Gastroesophageal sphincter (tissue), 4 donors: ENCODE results near the gene BACH2. TPM values are rescaled to one million over a fixed set of nuclear protein-coding genes. Genes with fewer than 3 reads are reported as not detected.
"Not testable (repeated sequence)": the region's sequence is repeated elsewhere in the genome, so short reads cannot be mapped to it uniquely, and the experiment has no call there.

Source experiments
- ATAC-seq: fragments of 150-250 bp; one replicate; pipeline ENCODE4 v1.9.1; 2016; ENCODE audit warnings: mild to moderate bottlenecking, moderate library complexity
- H3K27ac ChIP-seq, 4 donors: fragments of 200-600 bp; sonication (generic) in 3 of 4; 1 replicate in 3 of 4; 2 replicates in 1 of 4; pipeline ENCODE4 v1.5.1; 2016 to 2019
- H3K27me3 ChIP-seq: fragments of 200-600 bp; sonication (generic); one replicate; pipeline ENCODE4 v1.5.1; 2019
- H3K36me3 ChIP-seq, 2 donors: fragments of 200-600 bp; sonication (generic); one replicate each; pipeline ENCODE4 v1.5.1; 2019; ENCODE audit warnings: control low read depth in 1 of 2
- H3K4me1 ChIP-seq, 3 donors: fragments of 200-600 bp; sonication (generic); 1 replicate in 2 of 3; 2 replicates in 1 of 3; pipeline ENCODE4 v1.5.1; 2016 to 2019; ENCODE audit warnings: control low read depth in 2 of 3
- H3K4me3 ChIP-seq, 2 donors: fragments of 200-600 bp; sonication (generic); one replicate each; pipeline ENCODE4 v1.5.1; 2019; ENCODE audit warnings: mild to moderate bottlenecking in 1 of 2, moderate library complexity in 1 of 2
- H3K9me3 ChIP-seq, 3 donors: fragments of 200-600 bp; sonication (generic); one replicate each; pipeline ENCODE4 v1.5.1; 2017 to 2019; ENCODE audit warnings: control low read depth in 2 of 3
- EP300 ChIP-seq: sonication (generic); formaldehyde crosslinking; IDR thresholded peaks from one replicate; pipeline ENCODE4 v1.6.1; 2017; ENCODE audit warnings: antibody characterized with exemption, mild to moderate bottlenecking
- POLR2A ChIP-seq, 2 donors: fragments of 450-650 bp; IDR thresholded peaks; one replicate each; pipeline ENCODE4 v1.6.1; 2017; ENCODE audit warnings: antibody characterized with exemption in 2 of 2, mild to moderate bottlenecking in 2 of 2, moderate library complexity in 1 of 2
- POLR2AphosphoS5 ChIP-seq: sonication (generic); formaldehyde crosslinking; IDR thresholded peaks from one replicate; pipeline ENCODE4 v1.6.1; 2017; ENCODE audit warnings: antibody characterized with exemption
- WGBS, 2 donors: methylation state at CpG; one replicate each; pipeline ENCODE4 v1.1.5; 2018; ENCODE audit warnings: low coverage in 1 of 2; 5-methylcytosine and 5-hydroxymethylcytosine counted together
- total RNA-seq, 4 donors: library from RNA; depleted of rRNA; stranded (reverse); fragments of >200 nt; gene quantifications; one replicate each; pipeline ENCODE4 v1.1.0, GENCODE V29; 2016
- TF ChIP-seq, protein P1 (sequence below), 4 experiments: fragments of 200-600 bp in 2 of 4; fragments of 450-650 bp in 2 of 4; sonication (generic) in 1 of 4; IDR thresholded peaks; one replicate each; pipeline ENCODE4 v1.5.1; 2017 to 2019; ENCODE audit warnings: antibody characterized with exemption in 4 of 4, mild to moderate bottlenecking in 2 of 4, moderate library complexity in 2 of 4

BACH2 gene
- total RNA-seq, 4 donors from 2014 or later: 3.5 to 10.4 (median 3.9) TPM

DNA sequence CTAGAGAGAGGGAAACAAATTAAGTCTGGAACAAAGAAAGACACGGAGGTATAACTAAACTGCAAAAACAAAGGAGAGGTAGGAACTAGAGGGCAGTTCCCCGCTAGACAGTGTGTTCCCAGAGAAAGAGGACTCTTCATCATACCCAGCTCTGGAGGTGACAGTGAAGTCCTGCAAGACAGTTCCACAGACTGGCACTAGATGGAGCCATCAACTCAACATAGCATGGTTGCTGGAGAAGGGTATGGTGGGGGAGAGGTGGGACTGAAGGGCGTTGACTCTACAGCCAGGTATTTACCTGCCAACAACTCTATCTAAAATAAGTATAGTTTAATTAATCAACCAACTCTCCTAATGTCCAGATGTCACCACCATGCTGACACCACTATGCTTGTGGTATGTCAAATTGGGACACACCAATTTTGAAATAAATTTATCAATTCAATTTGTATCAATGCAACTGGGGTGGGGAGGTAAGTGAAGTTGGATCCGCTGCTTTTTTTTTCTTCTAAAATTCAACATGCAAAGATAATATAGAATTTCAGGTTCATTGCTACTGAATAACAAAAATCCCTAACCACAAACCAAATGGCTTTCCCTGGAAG lies 9.7 kb downstream of the BACH2 start:
- TF ChIP-seq, protein P1, sequence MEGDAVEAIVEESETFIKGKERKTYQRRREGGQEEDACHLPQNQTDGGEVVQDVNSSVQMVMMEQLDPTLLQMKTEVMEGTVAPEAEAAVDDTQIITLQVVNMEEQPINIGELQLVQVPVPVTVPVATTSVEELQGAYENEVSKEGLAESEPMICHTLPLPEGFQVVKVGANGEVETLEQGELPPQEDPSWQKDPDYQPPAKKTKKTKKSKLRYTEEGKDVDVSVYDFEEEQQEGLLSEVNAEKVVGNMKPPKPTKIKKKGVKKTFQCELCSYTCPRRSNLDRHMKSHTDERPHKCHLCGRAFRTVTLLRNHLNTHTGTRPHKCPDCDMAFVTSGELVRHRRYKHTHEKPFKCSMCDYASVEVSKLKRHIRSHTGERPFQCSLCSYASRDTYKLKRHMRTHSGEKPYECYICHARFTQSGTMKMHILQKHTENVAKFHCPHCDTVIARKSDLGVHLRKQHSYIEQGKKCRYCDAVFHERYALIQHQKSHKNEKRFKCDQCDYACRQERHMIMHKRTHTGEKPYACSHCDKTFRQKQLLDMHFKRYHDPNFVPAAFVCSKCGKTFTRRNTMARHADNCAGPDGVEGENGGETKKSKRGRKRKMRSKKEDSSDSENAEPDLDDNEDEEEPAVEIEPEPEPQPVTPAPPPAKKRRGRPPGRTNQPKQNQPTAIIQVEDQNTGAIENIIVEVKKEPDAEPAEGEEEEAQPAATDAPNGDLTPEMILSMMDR (IDR thresholded peaks at IDR 0.05): peak in 3 of 4 experiments; percentile 5 to 53 (median 11)
- TF ChIP-seq POLR2AphosphoS5: no peak
- Histone ChIP-seq H3K9me3 (no peaks in the 10 kb centered on the region), H3K4me1 (peaks cover 5 to 30% (median 7%) of the 10 kb centered on the region in 3 donors), H3K36me3 (no peaks in the 10 kb centered on the region), H3K27ac (no peak overlapping the region), H3K27me3 (no peaks in the 10 kb centered on the region), H3K4me3 (no peak overlapping the region)
- WGBS, 2 donors: 84 to 88% methylated on average over 3 to 4 of the region's 4 CpGs
- ATAC-seq: no peak

DNA sequence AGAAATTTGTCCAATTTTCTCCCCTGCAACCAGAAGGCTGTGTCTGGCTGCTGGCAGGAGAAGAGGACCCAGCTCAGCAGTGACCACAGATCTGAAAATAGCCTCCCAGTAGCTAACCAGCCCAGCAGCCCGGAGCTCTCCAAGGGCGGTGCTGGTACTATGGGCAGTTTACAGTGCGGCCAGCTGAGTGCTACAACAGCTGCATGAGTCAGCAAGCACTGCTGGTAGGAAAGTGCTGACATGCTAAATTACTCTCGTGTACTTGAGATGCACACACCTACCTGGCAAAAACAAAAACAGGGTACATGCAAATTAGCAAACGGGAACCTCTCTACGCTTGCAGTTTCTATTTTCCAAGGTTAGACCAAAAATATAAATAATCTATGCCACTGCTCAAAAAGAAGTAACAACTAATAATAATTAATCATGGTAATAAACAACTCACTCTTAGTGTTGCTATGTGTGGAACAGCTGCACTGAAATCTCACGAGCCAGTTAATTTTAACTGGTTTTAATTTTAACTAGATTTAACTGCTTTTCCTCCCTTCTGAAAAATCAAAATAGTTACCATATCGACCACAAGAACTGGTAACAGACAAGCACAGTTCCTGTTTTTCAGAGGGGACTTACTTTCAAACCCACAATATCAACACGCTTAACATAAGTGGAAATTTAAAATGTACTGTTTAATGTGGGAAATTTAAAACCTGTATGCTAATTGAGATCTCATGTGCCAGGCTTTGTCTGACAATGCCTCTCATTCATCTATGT lies 10.8 kb downstream of the BACH2 start:
- H3K9me3 ChIP-seq: no peaks in the 10 kb centered on the region
- H3K27ac ChIP-seq: peak overlapping the region in 3 of 4 donors; percentile 18 to 58 (median 54)
- WGBS, 2 donors: 17 to 28% methylated on average over 7 to 9 of the region's 9 CpGs
- no peaks in the 10 kb centered on the region for H3K36me3 ChIP-seq
- no peak overlapping the region for H3K4me3 ChIP-seq
- peak; percentile 93 for ATAC-seq
- TF ChIP-seq POLR2A (IDR thresholded peaks at IDR 0.05): no peak
- TF ChIP-seq, protein P1 (IDR thresholded peaks at IDR 0.05): no peak
- no peak for TF ChIP-seq EP300
- TF ChIP-seq POLR2AphosphoS5: peak; percentile 62
- H3K27me3 ChIP-seq: no peaks in the 10 kb centered on the region
- peaks cover 5 to 30% (median 7%) of the 10 kb centered on the region in 3 donors for H3K4me1 ChIP-seq

DNA sequence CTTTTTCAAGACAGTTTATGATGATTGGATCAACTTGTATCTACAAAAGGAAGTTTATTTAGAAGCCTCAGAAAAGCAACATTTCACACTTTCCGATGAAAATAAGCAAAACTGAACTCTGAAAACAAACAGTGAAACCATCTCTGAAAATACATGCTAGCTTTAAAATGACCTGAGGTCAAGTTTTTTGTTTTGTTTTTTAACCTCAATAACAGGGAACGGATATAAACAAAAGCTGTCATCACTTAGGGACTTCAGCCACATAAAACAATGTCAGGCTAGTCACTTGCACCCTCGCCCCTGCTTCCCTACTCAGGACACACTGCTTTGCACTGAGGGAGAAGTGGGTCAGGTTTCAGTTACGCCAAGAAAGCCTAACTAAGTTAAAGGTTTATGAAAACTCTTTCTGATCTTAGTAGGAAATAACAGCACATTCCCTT lies 11.6 kb downstream of the BACH2 start:
- TF ChIP-seq, protein P1 (IDR thresholded peaks at IDR 0.05): no peak
- TF ChIP-seq POLR2A (IDR thresholded peaks at IDR 0.05) (no peak), EP300 (no peak), POLR2AphosphoS5 (no peak)
- ATAC-seq: no peak
- Histone ChIP-seq H3K27me3 (no peaks in the 10 kb centered on the region), H3K27ac (peak overlapping the region in 3 of 4 donors; percentile 18 to 58 (median 54)), H3K4me1 (peaks cover 5 to 30% (median 7%) of the 10 kb centered on the region in 3 donors), H3K4me3 (peak overlapping the region in 1 of 2 donors; percentile 24), H3K36me3 (no peaks in the 10 kb centered on the region), H3K9me3 (no peaks in the 10 kb centered on the region)
- 25 to 44% methylated on average over 4 of the region's 4 CpGs for WGBS, 2 donors

DNA sequence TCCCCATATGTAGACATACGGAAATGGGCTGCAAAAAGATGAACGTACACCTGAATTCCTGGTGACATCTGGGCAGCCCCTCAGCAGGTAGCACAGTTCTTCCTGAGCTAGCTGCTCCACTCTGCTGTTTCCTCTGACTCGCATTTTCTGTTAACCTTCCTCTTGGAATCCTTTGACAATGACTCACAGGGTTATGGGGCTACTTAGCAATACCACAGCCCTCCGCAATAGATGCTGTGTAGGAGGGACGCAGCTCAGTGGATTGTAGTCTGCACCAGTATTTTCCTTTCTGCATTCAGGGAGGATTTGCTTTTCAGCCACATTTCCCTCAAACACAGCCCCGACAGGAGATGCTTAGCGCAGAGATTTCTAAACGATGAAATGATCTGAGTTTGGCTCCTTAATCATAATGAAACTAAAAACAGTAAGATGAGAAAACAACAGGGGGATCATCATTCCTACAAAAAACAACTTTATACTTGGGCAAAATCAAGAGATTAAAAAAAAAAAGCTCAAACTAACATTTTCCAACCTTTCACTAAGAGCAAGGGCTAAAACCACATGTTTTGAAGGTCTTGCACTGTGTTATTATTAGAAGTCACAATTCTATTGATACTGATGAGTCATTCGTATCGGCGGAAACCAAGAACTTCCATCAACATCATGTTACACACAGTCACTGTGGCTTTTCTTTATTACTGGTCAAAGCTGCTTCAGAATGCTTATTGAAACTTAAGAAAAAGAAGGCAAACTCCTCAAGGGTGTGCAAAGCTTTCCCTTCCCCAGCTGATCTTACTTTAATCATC lies 12.2 kb downstream of the BACH2 start:
- no peaks in the 10 kb centered on the region for H3K9me3 ChIP-seq
- H3K4me3 ChIP-seq: peak overlapping the region; percentile 24 to 29
- H3K36me3 ChIP-seq: no peaks in the 10 kb centered on the region
- H3K4me1 ChIP-seq: peaks cover 5 to 30% (median 7%) of the 10 kb centered on the region in 3 donors
- peak overlapping the region in 3 of 4 donors; percentile 18 to 58 (median 54) for H3K27ac ChIP-seq
- no peaks in the 10 kb centered on the region for H3K27me3 ChIP-seq
- 41 to 44% methylated on average over 8 to 9 of the region's 11 CpGs for WGBS, 2 donors
- TF ChIP-seq, protein P1 (IDR thresholded peaks at IDR 0.05): peak in 3 of 4 experiments; percentile 8 to 35 (median 19)
- no peak for TF ChIP-seq EP300
- ATAC-seq: peak; percentile 74

DNA sequence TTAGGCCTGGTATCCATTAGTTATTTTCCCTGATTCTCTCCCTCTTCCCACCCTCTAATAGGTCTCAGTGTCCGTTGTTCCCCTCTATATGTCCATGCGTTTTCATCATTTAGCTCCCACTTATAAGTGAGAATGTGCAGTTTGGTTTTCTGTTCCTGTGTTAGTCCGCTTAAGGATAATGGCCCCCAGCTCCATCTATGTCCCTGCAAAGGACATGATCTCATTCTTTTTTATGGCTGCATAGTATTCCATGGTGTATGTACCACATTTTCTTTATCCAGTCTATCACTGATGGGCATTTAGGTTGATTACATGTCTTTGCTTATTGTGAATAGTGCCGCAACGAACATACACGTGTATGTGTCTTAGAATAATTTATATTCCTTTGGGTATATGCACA lies 14.4 kb downstream of the BACH2 start:
- H3K9me3 ChIP-seq, H3K27me3 ChIP-seq, ATAC-seq, H3K36me3 ChIP-seq, H3K27ac ChIP-seq, H3K4me3 ChIP-seq: not testable (repeated sequence)
- 97% methylated on average over 6 of the region's 6 CpGs for WGBS, 2 donors
- peaks cover 5 to 41% (median 7%) of the 10 kb centered on the region in 3 donors for H3K4me1 ChIP-seq
